Smooth muscle cell of the brain vasculature (primary cell): ENCODE measurements around the gene DNMT3A.
"Not testable (repeated sequence)": the region's sequence is repeated elsewhere in the genome, so short reads cannot be mapped to it uniquely, and the experiment has no call there.

Experiments used
- DNase-seq: peaks from one replicate; pipeline ENCODE4 v3.0.0-alpha.2; 2012; ENCODE audit warnings: low read depth, low spot score

The DNMT3A gene

GRCh38 chr2:25210923-25211322 lies 130.8 kb downstream of the DNMT3A start:
- DNase-seq, result not testable (repeated sequence)

GRCh38 chr2:25207078-25207545 lies 134.6 kb downstream of the DNMT3A start:
- DNase-seq, result no peak

- DNase-seq, result no peak
Measured at GRCh38 chr2:25204190-25204838, 137.4 kb downstream of the DNMT3A start.

- DNase-seq, result no peak
Measured at GRCh38 chr2:25202275-25202674, 139.4 kb downstream of the DNMT3A start.

GRCh38 chr2:25201794-25202193 lies 139.9 kb downstream of the DNMT3A start:
- DNase-seq, result no peak

GRCh38 chr2:25201265-25201664 lies 140.5 kb downstream of the DNMT3A start:
- no peak for DNase-seq

GRCh38 chr2:25198576-25198975 lies 143.1 kb downstream of the DNMT3A start:
- no peak for DNase-seq

- no peak for DNase-seq
Measured at GRCh38 chr2:25198209-25198525, 143.6 kb downstream of the DNMT3A start.

GRCh38 chr2:25197336-25198208 lies 144.2 kb downstream of the DNMT3A start:
- DNase-seq, result no peak

GRCh38 chr2:25194576-25195122 lies 147.1 kb downstream of the DNMT3A start:
- no peak for DNase-seq

- DNase-seq, result no peak
Measured at GRCh38 chr2:25190536-25190935, 151.2 kb downstream of the DNMT3A start.

GRCh38 chr2:25188405-25188804 lies 153.3 kb downstream of the DNMT3A start:
- no peak for DNase-seq

- no peak for DNase-seq
Measured at GRCh38 chr2:25187729-25188350, 153.9 kb downstream of the DNMT3A start.

- no peak for DNase-seq
Measured at GRCh38 chr2:25184254-25184653, 157.5 kb downstream of the DNMT3A start.

GRCh38 chr2:25178976-25179375 lies 162.7 kb downstream of the DNMT3A start:
- DNase-seq, result no peak
